ENCODE data around the gene MYO5A.
"Not testable (repeated sequence)": the region's sequence is repeated elsewhere in the genome, so short reads cannot be mapped to it uniquely, and the experiment has no call there.

Gene MYO5A

DNA sequence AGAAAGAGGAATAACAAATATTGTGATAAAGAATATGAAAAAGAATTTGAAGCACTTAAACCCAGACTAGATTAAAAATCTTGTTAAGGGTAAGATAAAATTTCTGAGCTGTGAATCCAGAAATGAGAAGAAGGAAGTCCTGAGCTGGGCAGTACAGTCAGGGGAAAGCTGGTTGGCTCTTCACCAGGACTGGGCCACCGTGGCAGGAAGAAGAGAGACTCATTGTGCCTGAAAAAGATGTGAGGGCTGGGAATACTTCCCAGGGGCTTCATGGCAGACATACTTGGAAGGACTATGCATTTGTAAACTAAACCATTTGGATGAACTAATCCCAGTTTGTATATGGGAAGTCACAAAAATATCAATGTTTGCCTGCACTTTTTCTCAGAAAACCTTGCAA lies 204.6 kb downstream of the MYO5A start:
- DNase-seq: no peak

DNA sequence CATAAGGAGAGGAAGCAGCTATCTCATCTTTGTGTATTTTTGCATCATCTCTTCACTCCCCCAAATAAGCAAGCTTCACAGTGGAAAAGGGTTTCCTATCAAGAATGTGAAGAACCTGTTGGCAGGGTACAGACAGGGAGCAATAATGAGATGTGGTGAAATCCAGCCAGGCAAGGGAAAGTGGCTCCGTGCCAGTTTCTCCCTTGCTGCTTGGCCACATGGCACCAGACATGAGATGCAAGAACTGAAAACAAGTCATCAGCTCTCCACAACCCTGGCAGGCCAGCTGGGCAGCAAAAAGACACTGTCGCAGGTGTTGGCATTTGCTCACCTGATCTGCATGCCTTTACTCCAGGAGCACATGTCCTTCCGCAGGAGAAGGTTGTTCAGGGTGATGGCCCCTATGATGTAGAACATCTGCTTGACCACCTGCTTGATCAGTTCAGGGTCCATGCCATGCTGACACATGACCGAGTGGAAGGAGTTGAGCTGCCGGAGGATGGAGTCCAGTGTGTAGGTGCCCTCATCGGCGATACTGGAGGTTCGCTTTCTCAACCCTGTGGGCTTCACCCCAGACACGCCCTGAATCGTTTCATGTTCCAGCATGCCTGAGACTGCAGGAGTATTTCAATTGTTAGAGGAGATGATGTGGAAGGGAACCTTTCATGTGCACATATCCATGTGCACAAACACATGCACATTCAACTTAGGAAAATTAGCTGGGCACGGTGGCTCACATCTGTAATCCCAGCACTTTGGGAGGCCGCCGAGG lies 209.8 kb downstream of the MYO5A start:
- DNase-seq: no peak

DNA sequence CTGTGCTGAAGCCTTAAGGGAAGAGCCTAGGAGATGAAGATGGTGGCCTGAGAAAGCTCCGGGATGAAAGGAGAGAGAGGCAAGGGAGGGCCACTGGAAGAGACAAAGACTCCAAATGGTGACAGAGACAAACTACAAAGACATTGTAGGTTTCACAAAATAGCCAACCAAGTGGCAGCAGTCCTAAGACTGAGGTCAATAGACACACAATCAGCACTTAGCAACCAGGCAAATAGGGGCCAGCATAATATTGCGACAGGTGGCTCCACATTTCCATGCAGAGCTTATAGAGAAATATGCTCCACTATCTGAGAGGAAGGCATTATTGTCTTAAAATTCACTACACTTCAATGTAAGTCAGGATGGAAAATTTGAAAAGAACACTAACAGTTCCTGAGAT lies 211.0 kb downstream of the MYO5A start:
- no peak for DNase-seq

DNA sequence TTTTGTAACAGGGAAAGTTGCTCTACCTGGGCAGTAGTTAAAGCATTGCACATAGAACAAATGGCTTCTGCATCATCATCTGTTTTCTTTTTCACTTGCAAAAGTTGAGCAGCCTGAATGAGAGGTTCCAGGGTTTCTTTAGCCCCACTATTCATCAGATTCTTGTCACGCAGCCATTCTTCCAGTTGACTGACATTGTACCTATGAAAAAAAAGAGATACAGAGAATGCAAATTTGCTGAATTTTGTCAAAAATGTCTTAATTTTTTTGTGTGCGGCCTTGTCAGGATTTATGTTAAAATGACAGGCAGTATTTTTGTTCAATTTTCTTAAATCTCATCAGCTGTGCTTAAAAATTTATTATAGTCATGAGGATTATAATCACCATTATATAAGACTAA lies 211.7 kb downstream of the MYO5A start:
- no peak for DNase-seq

DNA sequence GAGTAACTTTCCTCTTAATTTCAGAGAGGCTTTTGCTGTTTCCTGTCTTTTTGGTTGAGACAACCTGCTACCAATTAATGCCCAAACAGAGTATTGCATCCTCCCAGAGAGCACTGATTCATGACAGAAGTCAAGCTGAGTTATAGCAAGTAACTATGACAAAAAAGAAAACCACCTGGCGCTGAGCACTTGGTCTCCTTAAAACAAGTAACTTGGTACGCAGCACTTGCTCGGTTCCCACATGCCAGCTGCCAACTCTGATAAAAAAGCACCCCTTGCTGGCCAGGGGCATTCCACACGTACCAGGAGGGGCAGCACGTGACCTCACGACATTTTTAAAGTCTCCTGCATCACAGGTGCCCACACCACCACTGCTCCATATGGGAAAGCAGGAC lies 219.5 kb downstream of the MYO5A start:
- no peak for DNase-seq

DNA sequence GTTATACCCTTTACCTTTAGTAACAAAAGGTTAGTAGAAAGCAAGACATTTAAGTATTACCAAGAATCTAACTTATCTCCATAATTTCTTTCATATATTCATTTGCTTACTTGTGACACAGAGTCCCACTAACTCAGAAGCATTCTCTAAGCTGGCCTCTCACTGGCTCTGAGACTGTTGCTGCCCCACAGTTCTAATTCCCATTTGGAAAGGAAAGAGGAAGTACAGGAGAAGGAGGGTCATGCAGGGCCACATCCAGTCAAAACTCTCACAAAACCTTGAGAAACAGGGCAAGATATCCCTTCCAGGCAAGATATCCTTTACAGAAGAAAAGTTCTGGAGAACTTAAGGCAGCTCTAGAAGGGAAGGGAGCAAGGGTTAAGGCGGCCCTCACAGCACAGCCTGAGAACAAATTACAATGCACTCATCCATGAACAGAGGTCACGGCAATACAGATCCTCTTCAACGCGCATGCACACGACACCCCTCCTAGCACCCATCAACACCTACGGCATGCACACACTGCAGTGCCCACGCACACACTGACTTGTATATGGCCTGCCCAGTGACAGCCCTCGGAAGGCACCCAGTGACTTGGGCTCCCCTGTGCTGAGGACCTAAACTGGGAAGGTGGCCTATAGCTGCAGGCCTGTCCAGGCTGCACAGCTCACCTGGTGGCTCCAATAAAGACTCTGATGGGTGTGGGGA lies 220.1 kb downstream of the MYO5A start:
- no peak for DNase-seq

DNA sequence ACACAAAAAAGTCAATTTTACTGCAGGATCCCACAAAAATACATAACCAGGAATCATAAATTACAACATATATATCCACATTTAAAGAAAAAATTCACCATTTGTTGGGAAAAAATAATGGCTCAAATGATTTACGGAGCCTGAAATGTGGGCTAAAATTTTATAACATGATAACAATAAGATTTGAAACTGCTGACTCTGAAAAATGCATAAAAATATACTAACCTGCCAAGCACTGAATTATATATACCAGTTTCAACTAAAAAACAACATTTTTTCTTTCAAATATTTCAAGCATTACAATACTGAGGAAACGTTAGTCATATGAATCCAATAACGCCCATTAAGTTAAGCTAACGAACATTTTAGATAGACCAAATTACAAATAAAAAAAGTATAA lies 220.8 kb downstream of the MYO5A start:
- no peak for DNase-seq

- DNase-seq: no peak
These were observed 222.4 kb downstream of the MYO5A start for GRCh38 chr15:52306270-52306669.

- no peak for DNase-seq
These were observed 225.4 kb downstream of the MYO5A start for GRCh38 chr15:52303093-52303772.

DNA sequence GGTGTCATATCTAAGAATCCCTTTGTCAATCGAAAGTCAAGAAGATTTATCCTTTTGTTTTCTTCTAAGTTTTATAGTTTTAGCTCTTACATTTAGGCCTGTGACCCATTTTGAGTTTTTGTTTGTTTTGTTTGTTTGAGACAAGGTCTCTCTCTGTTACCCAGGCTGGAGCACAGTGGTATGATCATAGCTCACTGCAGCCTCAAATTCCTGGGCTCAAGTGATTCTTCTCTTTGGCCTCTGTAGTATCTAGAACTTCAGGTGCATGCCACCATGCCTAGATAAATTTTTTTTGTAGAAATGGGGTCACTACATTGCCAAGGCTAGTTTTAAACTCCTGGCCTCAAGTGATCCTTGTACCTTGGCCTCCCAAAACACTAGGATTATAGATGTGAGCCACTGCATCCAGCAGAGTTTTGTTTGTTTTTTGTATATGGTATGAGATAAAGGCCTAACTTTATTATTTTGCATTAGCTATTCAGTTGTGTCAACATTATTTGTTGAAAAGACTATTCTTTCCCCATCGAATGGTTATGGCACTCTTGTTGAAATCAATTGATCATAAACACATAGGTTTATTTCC lies 227.3 kb downstream of the MYO5A start:
- DNase-seq: no peak

GRCh38 chr15:52295421-52296001 lies 233.2 kb downstream of the MYO5A start, which contains the start of gene MYO5C:
Gene MYO5C, minus strand, starts transcription at chr15:52295804. Its CDS starts 168 bp downstream, at chr15:52295636.
- DNase-seq: no peak

DNA sequence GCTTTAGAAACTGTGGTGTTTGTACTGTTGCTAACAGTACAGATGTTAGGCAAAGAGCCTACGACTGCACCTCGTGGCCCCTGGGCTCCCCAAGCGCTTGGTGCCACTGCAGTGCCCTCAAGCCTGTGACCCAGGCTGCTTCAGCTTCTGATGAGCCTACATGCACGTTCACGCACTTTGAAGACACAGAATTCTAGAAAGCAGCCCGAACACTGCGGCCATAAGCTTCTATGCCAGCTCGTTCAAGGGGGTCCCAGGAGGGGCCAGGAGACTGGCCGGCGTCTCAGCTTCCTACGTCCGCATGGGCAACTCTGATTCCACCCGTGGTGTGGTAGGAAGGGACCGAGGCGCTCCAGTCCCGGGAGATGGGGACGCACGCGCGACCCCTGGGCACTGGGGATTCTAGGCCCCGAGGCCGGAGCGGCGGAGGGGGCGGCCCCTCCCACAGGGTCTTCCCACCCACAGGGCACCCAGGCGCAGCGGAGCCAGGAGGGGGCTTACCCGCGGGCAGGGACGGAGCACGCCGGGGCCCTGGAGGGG lies 233.7 kb downstream of the MYO5A start:
- no peak for DNase-seq

- DNase-seq: no peak
These were observed 235.8 kb downstream of the MYO5A start for GRCh38 chr15:52292780-52293392.

DNA sequence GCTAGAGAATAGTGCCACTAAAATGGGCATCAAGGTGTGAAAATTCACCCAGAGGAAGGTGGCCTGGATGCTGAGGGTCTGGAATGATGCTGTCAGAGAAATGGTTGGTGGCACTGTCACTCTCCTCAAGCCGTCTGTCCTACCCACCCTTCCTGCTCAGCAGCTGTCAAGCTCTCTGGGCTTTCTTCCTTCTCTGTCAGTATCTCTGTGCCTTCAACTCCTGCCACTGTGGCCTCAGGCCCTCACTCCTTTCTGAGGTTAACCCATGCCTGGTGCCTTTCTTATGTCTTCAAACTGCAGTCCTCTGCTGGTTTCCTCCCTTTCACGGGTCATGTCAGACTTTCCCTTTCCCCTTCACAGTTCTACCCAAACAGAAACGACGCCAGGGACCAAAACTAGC lies 237.5 kb downstream of the MYO5A start:
- no peak for DNase-seq

GRCh38 chr15:52290800-52291199 lies 237.9 kb downstream of the MYO5A start:
- no peak for DNase-seq

GRCh38 chr15:52290329-52290728 lies 238.4 kb downstream of the MYO5A start:
- no peak for DNase-seq

GRCh38 chr15:52289629-52290081 lies 239.0 kb downstream of the MYO5A start:
- DNase-seq: no peak

DNA sequence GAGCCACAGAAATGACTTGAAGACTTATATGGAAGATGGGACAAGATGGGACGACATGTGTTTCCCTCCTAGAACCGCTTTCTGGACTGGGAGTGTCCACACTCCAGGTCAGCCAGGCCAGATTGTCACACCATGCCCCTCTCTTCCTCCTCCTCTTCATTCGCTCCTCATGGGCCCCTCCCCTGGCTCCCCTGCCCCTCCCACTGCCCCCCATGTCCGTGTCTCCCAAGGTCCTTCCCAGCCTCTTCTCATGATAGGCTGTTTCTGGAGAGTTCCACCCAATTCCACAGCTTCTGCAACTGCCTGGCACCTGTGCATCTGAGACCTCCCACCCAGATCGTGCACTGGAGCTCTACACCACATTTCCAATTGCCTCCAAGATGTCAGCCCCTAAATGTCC lies 239.7 kb downstream of the MYO5A start:
- no peak for DNase-seq

DNA sequence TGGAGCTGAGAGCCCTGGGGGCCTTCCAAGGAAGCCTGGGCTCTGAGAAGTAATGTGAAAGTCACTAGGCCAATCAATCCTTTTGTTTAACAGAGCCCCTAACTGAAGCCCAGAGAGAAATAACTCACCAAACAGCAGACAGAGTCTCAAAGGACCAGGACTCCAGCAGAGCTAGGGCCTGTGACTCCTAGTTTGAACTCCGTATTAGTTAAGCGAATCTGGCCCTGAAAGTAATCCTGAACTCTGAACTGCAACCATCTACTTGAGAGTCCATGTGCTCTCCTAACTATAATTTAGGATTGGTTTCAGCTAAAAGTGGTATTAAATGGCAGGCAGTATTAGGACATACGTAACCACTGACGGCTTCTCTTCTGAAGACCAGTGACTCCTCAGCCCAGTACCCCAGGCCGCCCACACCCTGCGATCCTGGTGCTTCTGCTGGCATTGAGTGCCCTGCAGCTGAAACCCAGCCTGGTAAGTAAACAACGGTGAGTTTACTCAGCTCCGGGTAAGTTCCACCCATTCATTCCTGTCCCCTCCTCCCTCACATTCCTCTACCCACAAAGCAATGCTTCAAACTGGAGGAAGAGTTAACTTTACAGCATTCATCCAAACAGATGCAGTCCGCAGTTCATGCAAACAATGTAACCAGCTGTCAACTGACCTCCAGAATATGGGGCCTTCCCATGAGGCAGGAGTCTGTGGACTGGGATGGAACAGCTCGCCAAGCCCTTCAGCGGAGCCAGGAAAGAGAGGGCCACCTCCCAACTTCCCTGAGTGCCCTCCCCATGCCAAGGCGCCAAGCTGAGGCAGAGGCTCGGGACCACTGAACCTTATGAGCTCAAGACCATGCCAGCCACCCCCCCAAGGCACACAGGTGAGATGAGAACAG lies 240.4 kb downstream of the MYO5A start:
- no peak for DNase-seq

GRCh38 chr15:52287114-52287513 lies 241.6 kb downstream of the MYO5A start:
- no peak for DNase-seq

DNA sequence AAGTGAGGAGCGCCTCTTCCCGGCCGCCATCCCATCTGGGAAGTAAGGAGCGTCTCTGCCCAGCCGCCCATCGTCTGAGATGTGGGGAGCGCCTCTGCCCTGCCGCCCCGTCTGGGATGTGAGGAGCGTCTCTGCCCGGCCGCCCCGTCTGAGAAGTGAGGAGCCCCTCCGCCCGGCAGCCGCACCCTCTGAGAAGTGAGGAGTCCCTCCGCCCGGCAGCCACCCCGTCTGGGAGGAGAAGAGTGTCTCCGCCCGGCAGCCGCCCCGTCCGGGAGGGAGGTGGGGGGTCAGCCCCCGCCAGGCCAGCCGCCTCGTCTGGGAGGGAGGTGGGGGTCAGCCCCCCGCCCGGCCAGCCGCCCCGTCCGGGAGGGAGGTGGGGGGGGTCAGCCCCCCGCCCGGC lies 242.7 kb downstream of the MYO5A start:
- DNase-seq: not testable (repeated sequence)
